Adrenal gland (tissue), 12 donors: Measurements from ENCODE around the gene MTARC2. TPM values are rescaled to one million over a fixed set of nuclear protein-coding genes. Genes with fewer than 3 reads are reported as not detected.

ENCODE experiments used
- DNase-seq, 7 donors: peaks; one replicate each; pipeline ENCODE4 v3.0.0-alpha.2; 2019 to 2020
- H3K27ac ChIP-seq, 5 donors: fragments of 200-600 bp; sonication (generic) in 4 of 5; 1 replicate in 3 of 5; 2 replicates in 2 of 5; pipeline versions ENCODE4 v1.5.1 to v1.8.0; 2016 to 2020; ENCODE audit warnings: mild to moderate bottlenecking in 1 of 5
- H3K27me3 ChIP-seq: fragments of 200-600 bp; 2 replicates; pipeline ENCODE4 v1.8.0; 2021
- H3K36me3 ChIP-seq, 2 donors: fragments of 200-600 bp; replicated peaks in 1 of 2; 1 replicate in 1 of 2; 2 replicates in 1 of 2; pipeline versions ENCODE4 v1.5.1 to v1.8.0; 2018 to 2022
- H3K4me1 ChIP-seq, 2 donors: fragments of 200-600 bp; replicated peaks in 1 of 2; 1 replicate in 1 of 2; 2 replicates in 1 of 2; pipeline versions ENCODE4 v1.5.1 to v1.8.0; 2018 to 2021
- H3K4me3 ChIP-seq, 4 donors: fragments of 200-600 bp; sonication (generic) in 3 of 4; one replicate each; pipeline ENCODE4 v1.5.1; 2016 to 2018
- H3K9me3 ChIP-seq, 3 donors: fragments of 200-600 bp; sonication (generic) in 1 of 3; replicated peaks in 1 of 3; 1 replicate in 2 of 3; 2 replicates in 1 of 3; pipeline versions ENCODE4 v1.5.1 to v1.8.0; 2016 to 2021
- POLR2A ChIP-seq, 2 donors: fragments of 450-650 bp; IDR thresholded peaks; one replicate each; pipeline ENCODE4 v1.6.1; 2017; ENCODE audit warnings: antibody characterized with exemption in 2 of 2, mild to moderate bottlenecking in 2 of 2, moderate library complexity in 1 of 2
- WGBS, 4 donors: extraction: QIAGEN DNeasy Blood & Tissue Kit in 2 of 4; methylation state at CpG; one replicate each; pipeline versions ENCODE4 v1.1.5 to v1.1.7; 2013 to 2017; 5-methylcytosine and 5-hydroxymethylcytosine counted together
- intact Hi-C, 2 donors: fragments of 100-400 bp; cut with DNase I; formaldehyde crosslinking; loops; one replicate each; pipeline versions ENCODE4 v1.14.1 to v1.15.0; 2022 to 2023
- polyA plus RNA-seq, 3 donors: library from polyadenylated mRNA; stranded (reverse); fragments of 200-250 nt in 2 of 3; fragments of 350-450 nt in 1 of 3; fragmentation: Illumina TruSeq in 1 of 3; extraction: RNeasy Lipid Tissue Mini Kit (QIAGEN cat#74804) in 1 of 3; gene quantifications; one replicate each; pipeline ENCODE4 v1.2.3, GENCODE V29; 2013 to 2014
- total RNA-seq, 9 donors: library from RNA; depleted of rRNA in 4 of 9; stranded (reverse); fragments of >200 nt in 4 of 9; fragments of 120-200 nt in 1 of 9; fragmentation: NEBNext Ultra II Directional in 1 of 9; extraction: Animal tissue kit (Norgen Biotek cat#: 25700) in 1 of 9; gene quantifications; one replicate each; pipeline versions ENCODE4 v1.1.0 to v1.2.4, GENCODE V29; 2013 to 2023
- TF ChIP-seq, protein P1 (sequence below), 6 experiments: fragments of 450-650 bp in 4 of 6; fragments of 200-600 bp in 2 of 6; sonication (generic) in 1 of 6; IDR thresholded peaks; 1 replicate in 5 of 6; 2 replicates in 1 of 6; pipeline versions ENCODE4 v1.5.1 to v1.8.0; 2016 to 2021; ENCODE audit warnings: antibody characterized with exemption in 6 of 6, mild to moderate bottlenecking in 2 of 6, moderate library complexity in 1 of 6
- donor health status: healthy with polysubstance abuse.
- donor health status: Bipolar disorder and iron deficiency.
- donor health status: DM: yes; HTN: yes; CAD: no.
- donor health status: DM: no; HTN: no; CAD: no.
- donor health status: DM: no; HTN: no; CAD: no.
- donor health status: DM: yes; HTN: yes; CAD: no.

MTARC2 gene
- total and polyA plus RNA-seq, 12 donors = 13.7 to 48.6 (median 29.8) TPM

DNA sequence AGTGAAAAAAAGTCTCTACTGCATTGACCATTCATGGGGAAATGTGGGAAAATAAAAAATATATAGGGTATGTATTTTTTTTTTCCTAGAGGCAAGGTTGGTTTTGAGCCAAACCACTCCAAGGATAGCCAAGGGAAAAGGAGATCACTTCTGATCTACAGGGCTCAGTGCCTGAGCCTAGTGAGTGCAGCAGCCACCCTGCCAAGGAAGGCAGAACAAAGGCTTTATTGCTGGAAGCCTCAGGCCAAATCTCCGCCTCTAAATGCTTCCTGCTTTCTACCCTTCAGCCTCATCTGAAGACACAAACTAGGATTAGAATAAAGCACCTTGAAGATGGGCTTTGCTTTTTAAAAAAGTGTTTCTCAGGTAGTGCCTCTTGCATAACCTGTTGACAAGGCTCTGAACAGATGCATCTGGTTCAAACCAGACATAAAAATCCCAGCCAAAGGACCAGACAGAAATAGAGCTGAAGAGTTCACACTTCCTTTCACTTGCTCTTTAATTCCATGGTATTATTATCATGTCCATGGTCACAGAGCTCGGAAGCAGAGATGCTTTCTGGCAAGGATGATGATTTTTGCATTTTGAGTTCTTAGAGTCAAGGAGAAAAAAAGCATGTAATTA is 47.5 kb upstream of the MTARC2 start:
- TF ChIP-seq POLR2A (IDR thresholded peaks at IDR 0.05) = no peak
- TF ChIP-seq, protein P1, sequence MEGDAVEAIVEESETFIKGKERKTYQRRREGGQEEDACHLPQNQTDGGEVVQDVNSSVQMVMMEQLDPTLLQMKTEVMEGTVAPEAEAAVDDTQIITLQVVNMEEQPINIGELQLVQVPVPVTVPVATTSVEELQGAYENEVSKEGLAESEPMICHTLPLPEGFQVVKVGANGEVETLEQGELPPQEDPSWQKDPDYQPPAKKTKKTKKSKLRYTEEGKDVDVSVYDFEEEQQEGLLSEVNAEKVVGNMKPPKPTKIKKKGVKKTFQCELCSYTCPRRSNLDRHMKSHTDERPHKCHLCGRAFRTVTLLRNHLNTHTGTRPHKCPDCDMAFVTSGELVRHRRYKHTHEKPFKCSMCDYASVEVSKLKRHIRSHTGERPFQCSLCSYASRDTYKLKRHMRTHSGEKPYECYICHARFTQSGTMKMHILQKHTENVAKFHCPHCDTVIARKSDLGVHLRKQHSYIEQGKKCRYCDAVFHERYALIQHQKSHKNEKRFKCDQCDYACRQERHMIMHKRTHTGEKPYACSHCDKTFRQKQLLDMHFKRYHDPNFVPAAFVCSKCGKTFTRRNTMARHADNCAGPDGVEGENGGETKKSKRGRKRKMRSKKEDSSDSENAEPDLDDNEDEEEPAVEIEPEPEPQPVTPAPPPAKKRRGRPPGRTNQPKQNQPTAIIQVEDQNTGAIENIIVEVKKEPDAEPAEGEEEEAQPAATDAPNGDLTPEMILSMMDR (IDR thresholded peaks at IDR 0.05) = no peak
- 26 to 51% (median 36%) methylated on average over 2 of the region's 2 CpGs for WGBS, 4 donors
- no peak overlapping the region for H3K27ac ChIP-seq
- no peak overlapping the region for H3K4me3 ChIP-seq
- H3K4me1 ChIP-seq = no peaks in the 10 kb centered on the region
- H3K36me3 ChIP-seq = no peaks in the 10 kb centered on the region
- peak in 1 of 7 donors; percentile 22 for DNase-seq
- no peaks in the 10 kb centered on the region for H3K27me3 ChIP-seq
- intact Hi-C loops = no loop called here
- H3K9me3 ChIP-seq = no peaks in the 10 kb centered on the region

DNA sequence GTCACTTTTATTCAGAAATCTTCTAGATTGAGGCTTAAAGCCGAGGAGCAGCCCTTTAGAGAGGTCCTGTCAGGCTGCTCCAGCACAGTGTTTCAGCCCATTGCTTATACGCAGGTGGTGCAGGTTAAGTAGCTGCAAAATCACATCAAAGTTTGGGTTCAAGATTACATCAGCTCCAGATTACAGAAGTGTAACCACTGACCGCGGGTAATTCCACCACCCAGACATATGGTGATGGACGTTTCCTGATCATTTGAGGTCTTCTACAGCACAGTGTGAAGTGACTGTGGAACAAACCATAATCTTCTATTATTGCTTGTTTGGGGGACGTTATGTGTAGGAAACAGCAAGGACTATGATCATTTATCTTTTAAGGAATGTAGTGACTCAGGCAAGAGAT is 46.1 kb upstream of the MTARC2 start:
- no peak overlapping the region for H3K27ac ChIP-seq
- intact Hi-C loops = no loop called here
- H3K36me3 ChIP-seq = no peaks in the 10 kb centered on the region
- TF ChIP-seq, protein P1 (IDR thresholded peaks at IDR 0.05) = no peak
- DNase-seq = no peak
- no peaks in the 10 kb centered on the region for H3K4me1 ChIP-seq
- 57 to 71% (median 69%) methylated on average over 6 of the region's 6 CpGs for WGBS, 4 donors
- H3K4me3 ChIP-seq = no peak overlapping the region
- H3K27me3 ChIP-seq = no peaks in the 10 kb centered on the region
- no peaks in the 10 kb centered on the region for H3K9me3 ChIP-seq

DNA sequence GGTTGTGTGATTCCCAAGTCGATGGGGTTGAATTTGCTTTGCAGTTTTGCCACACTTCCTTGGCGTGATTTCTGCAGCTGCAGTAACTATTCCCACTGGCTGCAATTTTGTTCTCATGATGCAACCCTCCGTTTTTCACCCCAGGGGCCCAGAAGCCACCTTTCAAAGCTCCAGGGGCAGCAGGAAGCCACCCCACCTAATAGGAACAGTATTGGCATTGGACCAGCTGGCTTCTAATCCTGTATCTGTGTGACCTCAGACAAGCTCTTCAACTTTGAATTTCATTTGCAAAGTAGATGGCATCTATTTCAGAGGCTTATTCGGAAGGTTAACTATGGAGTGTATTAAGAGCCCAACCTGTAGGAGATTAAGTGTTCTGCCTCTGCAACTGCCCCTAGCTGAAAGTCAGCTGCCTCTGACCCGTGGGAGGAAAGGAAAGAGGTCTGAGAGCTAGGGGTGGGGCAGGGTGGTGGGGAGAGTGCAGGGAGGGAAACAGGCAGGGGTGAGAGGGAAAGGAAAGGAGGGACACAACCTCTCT is 45.3 kb upstream of the MTARC2 start:
- 58 to 64% (median 59%) methylated on average over 5 of the region's 5 CpGs for WGBS, 4 donors
- H3K4me3 ChIP-seq = no peak overlapping the region
- intact Hi-C loops = no loop called here
- H3K27ac ChIP-seq = no peak overlapping the region
- H3K36me3 ChIP-seq = no peaks in the 10 kb centered on the region
- H3K27me3 ChIP-seq = no peaks in the 10 kb centered on the region
- DNase-seq = no peak
- no peaks in the 10 kb centered on the region for H3K4me1 ChIP-seq
- TF ChIP-seq, protein P1 (IDR thresholded peaks at IDR 0.05) = no peak
- TF ChIP-seq POLR2A (IDR thresholded peaks at IDR 0.05) = no peak
- H3K9me3 ChIP-seq = no peaks in the 10 kb centered on the region

DNA sequence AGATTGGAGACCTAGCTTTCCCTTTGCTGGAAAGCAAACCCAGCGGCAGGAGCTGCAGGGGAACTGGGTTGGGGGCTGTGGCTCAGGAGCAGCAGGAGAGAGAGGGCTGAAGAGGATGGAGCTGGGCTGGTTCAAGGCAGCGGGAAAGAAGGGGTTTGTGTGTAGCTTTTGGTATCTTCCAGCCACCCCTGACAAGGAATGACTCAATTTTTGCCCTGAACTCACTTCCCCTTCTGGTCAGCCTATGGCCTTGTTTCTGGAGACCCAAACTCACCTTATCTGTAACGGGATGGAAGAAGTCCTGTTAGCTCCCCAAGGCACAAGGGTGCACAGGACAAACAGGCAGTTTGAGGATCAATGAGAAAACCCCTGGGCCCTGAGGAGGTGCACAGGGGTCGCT is 44.8 kb upstream of the MTARC2 start:
- H3K4me1 ChIP-seq = no peaks in the 10 kb centered on the region
- H3K36me3 ChIP-seq = no peaks in the 10 kb centered on the region
- DNase-seq = no peak
- H3K4me3 ChIP-seq = no peak overlapping the region
- no peaks in the 10 kb centered on the region for H3K27me3 ChIP-seq
- intact Hi-C loops = no loop called here
- no peak for TF ChIP-seq POLR2A (IDR thresholded peaks at IDR 0.05)
- TF ChIP-seq, protein P1 (IDR thresholded peaks at IDR 0.05) = no peak
- 79 to 89% (median 83%) methylated on average over 4 of the region's 4 CpGs for WGBS, 4 donors
- no peak overlapping the region for H3K27ac ChIP-seq
- no peaks in the 10 kb centered on the region for H3K9me3 ChIP-seq
